HG03066 (cell line): ENCODE measurements around the gene AKT3.

Experiments
- ATAC-seq: cut with Tn5 transposase; IDR thresholded peaks from one replicate; pipeline ENCODE4 v1.9.1; 2021; ENCODE audit warnings: low read depth; ENCODE audit not compliant: unreplicated experiment

The AKT3 gene

GRCh38 chr1:243447844-243448243 is 402.2 kb downstream of the AKT3 start:
- no peak for ATAC-seq

- no peak for ATAC-seq
These were observed 402.7 kb downstream of the AKT3 start for GRCh38 chr1:243447347-243447746.

- no peak for ATAC-seq
These were observed 406.5 kb downstream of the AKT3 start for GRCh38 chr1:243443557-243443956.

- no peak for ATAC-seq
These were observed 408.4 kb downstream of the AKT3 start for GRCh38 chr1:243441601-243442000.

- ATAC-seq, result no peak
These were observed 409.6 kb downstream of the AKT3 start for GRCh38 chr1:243440406-243440805.

- no peak for ATAC-seq
These were observed 411.2 kb downstream of the AKT3 start for GRCh38 chr1:243438815-243439214.
